Activated CD4-positive, alpha-beta T cell treated with anti-CD3 and anti-CD28 coated beads, Interleukin-2, amount 50 U/mL, for 24 hours (primary cell): ENCODE measurements around the gene CDKN2B.
"Not testable (repeated sequence)": the region's sequence is repeated elsewhere in the genome, so short reads cannot be mapped to it uniquely, and the experiment has no call there.

ENCODE experiments used
- DNase-seq, 2 donors: peaks; one replicate each; pipeline ENCODE4 v3.0.0-alpha.2; 2020; ENCODE audit warnings: low read depth in 1 of 2, low spot score in 1 of 2

CDKN2B gene

GRCh38 chr9:21969951-21970799, 38.9 kb downstream of the CDKN2B start:
- DNase-seq: no peak

DNA sequence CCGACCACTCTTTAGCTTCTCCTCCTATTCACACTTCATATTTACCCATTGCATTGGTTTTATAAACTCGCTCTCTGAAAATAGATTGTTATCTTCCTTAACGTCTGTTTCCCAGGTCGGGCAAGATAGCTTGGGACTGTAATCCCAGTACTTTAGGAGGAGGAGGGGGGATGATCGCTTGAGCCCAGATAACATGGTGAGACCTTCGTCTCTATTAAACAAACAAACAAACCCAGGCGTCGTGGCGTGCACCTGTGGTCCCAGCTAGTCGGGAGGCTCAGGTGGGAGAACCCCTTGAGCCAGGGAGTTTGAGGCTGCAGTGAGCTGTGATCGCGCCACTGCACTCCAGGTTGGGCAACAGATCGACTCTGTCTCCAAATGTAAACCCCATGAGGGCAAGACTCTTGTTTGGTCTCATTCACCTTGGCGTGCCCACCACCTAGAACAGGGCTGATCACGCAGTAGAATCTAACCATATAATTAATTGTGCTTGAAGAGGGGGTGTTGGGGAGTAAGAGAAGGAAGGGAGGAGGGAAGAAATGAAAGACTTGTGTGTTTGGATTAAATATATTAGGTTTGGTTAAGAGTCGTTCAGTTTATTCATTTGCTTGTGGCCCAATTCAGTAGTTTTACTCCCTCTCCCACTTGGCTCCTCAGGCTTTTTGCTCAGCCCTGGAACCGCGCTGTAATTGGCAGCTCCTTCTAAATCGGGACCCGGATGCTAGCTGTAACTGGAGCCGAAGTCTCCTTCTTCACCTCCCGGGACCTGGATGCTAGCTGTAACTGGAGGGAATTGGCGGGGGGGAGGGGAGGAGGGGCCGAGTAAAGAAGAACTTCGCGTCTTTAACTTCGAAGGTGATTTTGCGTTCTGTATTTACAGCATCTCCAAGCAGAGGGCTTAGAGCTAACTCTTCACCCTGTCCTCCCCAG, 39.8 kb downstream of the CDKN2B start:
- DNase-seq: no peak

- no peak for DNase-seq
Measured at GRCh38 chr9:21968331-21969010, 40.6 kb downstream of the CDKN2B start.

- DNase-seq: no peak
Measured at GRCh38 chr9:21967702-21968101, 41.4 kb downstream of the CDKN2B start.

GRCh38 chr9:21967169-21967568, 41.9 kb downstream of the CDKN2B start:
- no peak for DNase-seq

DNA sequence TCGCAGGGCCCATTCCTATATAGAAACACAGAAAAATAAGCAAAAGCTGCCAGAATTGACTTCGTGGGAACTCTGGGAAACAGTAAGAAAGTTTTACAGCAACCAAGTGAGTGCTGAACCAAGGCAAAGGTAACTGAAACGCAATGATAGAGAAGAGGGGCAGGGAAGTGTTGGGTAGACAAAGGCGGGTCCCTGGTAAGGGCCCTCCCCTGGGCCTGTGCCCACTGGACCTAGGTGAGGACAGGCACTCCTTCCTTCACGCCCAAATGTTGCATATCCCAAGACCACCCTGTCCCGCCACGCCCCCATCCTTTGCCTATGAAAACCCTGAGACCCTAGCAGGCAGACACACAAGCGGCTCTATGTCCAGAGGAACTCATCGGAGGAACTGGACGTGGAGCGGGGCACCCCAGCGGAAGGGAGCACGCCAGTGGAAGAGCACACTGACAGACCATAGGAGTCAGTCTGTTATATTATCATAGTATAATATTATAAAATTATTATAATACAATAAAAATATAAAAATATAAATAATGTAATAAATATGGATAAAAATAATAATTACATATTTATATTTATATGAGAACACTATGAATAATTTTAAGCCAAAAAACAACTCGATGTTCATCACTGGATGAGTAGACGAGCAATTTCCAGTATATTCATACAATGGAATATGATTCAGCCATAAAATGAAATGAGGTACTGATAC, 42.8 kb downstream of the CDKN2B start:
- DNase-seq: no peak

GRCh38 chr9:21965401-21965951, 43.6 kb downstream of the CDKN2B start:
- no peak for DNase-seq

GRCh38 chr9:21964925-21965385, 44.1 kb downstream of the CDKN2B start:
- DNase-seq: peak in 1 of 2 donors; percentile 26

DNA sequence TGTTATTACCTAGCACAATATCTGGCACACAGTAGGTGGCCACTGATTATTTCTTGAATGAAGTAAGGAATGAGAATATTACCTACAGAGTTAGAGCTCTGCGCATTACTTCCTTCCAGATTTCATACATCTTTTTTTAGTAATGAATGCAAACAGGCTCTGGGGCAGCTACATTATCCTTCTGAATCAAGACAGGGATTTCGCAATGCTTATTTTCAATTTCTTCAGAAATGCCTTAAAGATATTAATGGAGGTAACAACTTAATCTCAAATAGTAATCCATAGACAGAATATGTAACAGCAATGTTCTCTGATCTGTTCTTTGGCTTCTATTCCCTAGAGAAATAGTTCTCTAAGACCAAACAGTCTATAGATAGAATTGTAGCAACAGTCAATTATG, 47.5 kb downstream of the CDKN2B start:
- DNase-seq: no peak

GRCh38 chr9:21959268-21959667, 49.8 kb downstream of the CDKN2B start:
- DNase-seq: not testable (repeated sequence)

- DNase-seq: no peak
Measured at GRCh38 chr9:21958833-21959232, 50.3 kb downstream of the CDKN2B start.
